Activated naive CD4-positive, alpha-beta T cell treated with anti-CD3 and anti-CD28 coated beads, Interleukin-2, amount 50 U/mL, for 72 hours (primary cell): Measurements from ENCODE around the gene DLAT. TPM values are rescaled to one million over a fixed set of nuclear protein-coding genes. Genes with fewer than 3 reads are reported as not detected.
"Not testable (repeated sequence)": the region's sequence is repeated elsewhere in the genome, so short reads cannot be mapped to it uniquely, and the experiment has no call there.

ENCODE experiments used
- ATAC-seq, 2 donors: fragments of 150-1000 bp; cut with Tn5 transposase; 2 replicates each; pipeline ENCODE4 v1.10.0; 2021; ENCODE audit warnings: mild to moderate bottlenecking in 2 of 2, moderate library complexity in 2 of 2
- DNase-seq, 2 donors: peaks; one replicate each; pipeline ENCODE4 v3.0.0; 2021 to 2022; ENCODE audit warnings: low spot score in 2 of 2
- H3K27ac Mint-ChIP-seq, 2 donors: one replicate each; pipeline ENCODE4 v1.8.0; 2022; ENCODE audit warnings: mild to moderate bottlenecking in 2 of 2, mixed read lengths in 2 of 2
- H3K36me3 Mint-ChIP-seq, 2 donors: one replicate each; pipeline ENCODE4 v1.8.0; 2022; ENCODE audit warnings: mixed read lengths in 2 of 2
- H3K9me3 Mint-ChIP-seq, 2 donors: one replicate each; pipeline ENCODE4 v1.8.0; 2022; ENCODE audit warnings: mixed read lengths in 2 of 2
- total RNA-seq, 2 donors: library from RNA; stranded (reverse); gene quantifications; one replicate each; pipeline ENCODE4 v1.2.3, GENCODE V29; 2022

DLAT gene
- total RNA-seq, 2 donors from 2014 or later = 37.4 to 46.4 TPM

DNA sequence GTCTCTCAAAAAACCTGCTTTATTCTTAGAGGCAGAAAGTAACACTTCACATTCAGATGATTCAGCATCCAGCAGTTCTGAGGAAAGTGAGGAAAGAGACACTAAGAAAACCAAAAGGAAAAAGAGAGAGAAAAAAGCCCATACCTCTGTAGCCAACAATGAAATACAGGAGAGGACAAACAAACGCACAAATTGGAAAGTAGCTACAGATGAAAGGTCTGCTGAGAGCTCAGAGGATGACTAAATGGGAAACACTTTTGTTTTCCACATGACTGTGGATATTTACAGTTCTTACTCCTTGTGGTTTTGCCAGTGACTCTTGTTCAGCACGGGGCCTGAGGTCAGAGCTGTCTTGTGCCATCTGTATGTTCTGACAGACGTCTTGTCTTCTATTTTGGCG lies 57.5 kb downstream of the DLAT start:
- DNase-seq (peak in 1 of 2 donors; percentile 28), ATAC-seq (peak; percentile 33 to 81)
- peaks cover 33 to 51% of the 10 kb centered on the region in 2 donors for H3K36me3 Mint-ChIP-seq
- no peaks in the 10 kb centered on the region for H3K9me3 Mint-ChIP-seq
- peak overlapping the region; percentile 37 to 86 for H3K27ac Mint-ChIP-seq

DNA sequence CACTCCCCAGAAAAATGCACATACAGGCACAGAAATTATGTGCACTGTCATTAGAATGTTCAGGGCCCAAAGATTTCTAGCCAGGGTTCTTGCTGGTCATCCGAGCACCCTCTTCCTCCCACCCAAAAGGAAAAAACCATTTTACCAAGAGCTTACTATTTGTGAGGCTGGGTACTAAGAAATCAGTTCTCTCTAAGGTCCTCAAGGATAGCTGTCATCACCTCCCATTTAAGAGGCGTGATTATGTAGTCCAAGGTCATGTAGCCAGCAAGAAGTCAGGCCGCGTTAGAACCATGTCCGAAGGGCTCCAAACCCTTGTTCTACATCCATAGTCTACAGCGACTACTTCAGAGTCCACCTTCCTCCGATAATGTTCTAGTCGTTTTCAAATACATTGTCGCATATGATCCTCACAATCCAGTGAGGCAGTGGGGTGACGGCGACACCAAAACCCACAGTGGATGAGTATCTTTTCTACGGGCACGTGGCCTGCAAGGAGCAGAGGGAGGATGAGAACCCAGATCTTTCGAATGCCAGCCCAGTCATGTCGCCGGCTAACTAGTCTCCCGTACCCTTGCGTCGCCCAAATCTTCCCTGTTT lies 60.7 kb downstream of the DLAT start:
- Mint-ChIP-seq H3K27ac (peak overlapping the region; percentile 97 to 99), H3K9me3 (no peaks in the 10 kb centered on the region), H3K36me3 (peaks cover 49 to 59% of the 10 kb centered on the region in 2 donors)
- peak; percentile 47 to 50 for ATAC-seq
- DNase-seq = peak; percentile 36 to 55

DNA sequence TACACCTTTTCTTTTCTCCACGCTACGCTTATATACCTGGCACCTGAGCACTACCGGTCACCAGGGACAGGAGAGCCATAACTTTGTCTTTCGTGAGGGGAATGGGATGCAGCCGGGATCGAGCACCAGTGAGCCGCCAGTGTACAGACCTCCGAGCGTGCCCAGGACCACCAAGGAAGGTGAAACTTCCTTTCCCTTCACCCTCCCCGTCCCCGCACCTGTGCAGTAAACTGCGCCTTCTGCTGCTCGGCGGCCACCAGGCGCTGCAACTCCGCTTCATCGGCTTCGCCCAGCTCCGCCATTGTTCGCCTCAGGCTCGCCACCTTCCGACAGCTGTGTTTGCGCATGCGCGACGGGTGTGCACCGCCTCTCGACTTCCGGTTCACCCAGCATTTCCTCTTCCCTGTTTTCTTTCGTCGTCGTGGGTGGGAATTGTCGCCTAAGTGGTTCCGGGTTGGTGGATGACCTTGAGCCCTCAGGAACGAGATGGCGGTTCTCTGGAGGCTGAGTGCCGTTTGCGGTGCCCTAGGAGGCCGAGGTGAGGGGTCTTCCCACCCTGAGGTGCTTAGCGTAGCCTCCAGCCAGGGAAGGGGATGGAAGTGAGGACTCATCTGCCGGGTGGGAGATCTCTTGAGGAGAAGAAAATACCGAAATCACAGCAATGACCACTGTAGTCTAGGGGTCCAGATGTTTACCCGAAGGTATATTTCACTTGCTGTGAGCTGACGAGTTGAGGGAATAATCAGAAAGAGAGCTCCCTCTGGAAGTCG lies 61.4 kb downstream of the DLAT start, which contains the start of the genes SDHD and TIMM8B:
Gene SDHD, plus strand, starts transcription at position 452 of the 770 bp plus-strand sequence. Its CDS starts 35 bp downstream, at position 487.
Gene TIMM8B, minus strand, starts transcription at position 335 of the 770 bp plus-strand sequence. Its CDS starts 33 bp downstream, at position 302.
- DNase-seq = peak; percentile 92 to 97
- ATAC-seq = peak; percentile 86 to 97
- Mint-ChIP-seq H3K36me3 (peaks cover 55 to 59% of the 10 kb centered on the region in 2 donors), H3K9me3 (no peaks in the 10 kb centered on the region), H3K27ac (peak within 1 kb of the TSS; percentile 97 to 99)

DNA sequence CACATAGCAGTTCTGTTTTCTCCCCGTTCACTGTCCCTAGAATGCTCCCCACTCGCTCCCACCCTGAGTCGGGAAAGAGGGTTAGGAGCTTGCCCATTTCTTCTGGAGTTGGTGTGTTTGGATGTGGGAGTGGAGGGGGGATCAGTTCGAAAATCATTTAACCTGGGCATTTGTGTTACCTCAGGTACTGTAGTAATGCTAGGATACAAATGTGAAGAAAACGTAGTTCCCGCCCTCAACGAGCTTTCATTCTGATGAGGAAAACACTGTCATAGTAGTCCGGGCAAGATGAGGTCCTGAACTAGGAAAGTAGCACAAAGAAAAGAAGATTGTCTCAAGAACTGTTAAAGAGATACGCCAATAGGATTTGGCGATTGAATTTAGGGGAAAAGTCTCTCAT lies 62.0 kb downstream of the DLAT start:
- H3K36me3 Mint-ChIP-seq = peaks cover 57 to 59% of the 10 kb centered on the region in 2 donors
- DNase-seq (no peak), ATAC-seq (no peak)
- H3K27ac Mint-ChIP-seq = peak overlapping the region; percentile 97 to 99
- H3K9me3 Mint-ChIP-seq = no peaks in the 10 kb centered on the region

DNA sequence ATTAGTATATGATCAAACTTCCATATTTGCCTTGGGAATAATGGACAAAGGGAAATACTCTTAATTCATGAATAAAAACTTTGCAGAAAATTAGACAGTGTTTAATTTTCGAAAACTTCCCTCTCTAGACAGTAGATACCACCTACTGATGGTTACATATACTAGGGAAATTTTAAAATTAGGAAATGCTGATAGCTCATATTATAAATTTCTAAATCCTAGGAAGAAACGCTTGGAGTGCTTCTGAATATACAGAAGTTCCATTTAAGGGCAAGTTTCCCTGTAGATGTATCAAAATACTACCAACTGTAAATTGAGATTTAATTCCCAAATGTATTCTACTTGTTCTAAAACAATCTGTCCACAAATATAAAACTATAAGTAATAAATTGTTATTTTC lies 70.1 kb downstream of the DLAT start:
- H3K9me3 Mint-ChIP-seq, DNase-seq, ATAC-seq, H3K27ac Mint-ChIP-seq: not testable (repeated sequence)
- H3K36me3 Mint-ChIP-seq = peaks cover 0 to 11% of the 10 kb centered on the region in 2 donors

DNA sequence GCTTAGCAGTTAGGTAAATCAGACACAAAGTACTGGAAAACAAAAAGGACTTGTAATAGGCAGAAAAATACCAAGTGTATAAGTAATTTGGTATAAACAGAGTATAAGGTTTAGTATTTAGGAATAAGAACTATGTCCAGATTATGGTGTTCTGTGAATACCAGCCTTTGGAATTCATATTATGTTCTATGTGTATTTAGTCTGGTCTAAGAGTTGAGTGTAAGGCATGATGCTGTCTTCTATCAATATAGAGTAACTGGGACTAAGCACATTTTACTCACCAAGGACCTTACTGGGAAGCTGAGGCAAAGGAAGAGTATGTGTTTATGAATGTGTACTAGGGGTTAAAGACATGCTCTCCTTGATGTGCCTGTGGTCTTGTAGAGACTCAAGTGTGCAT lies 71.0 kb downstream of the DLAT start:
- Mint-ChIP-seq H3K36me3 (peaks cover 0 to 6% of the 10 kb centered on the region in 2 donors), H3K27ac (peak overlapping the region in 1 of 2 donors; percentile 10), H3K9me3 (no peaks in the 10 kb centered on the region)
- no peak for DNase-seq
- no peak for ATAC-seq

DNA sequence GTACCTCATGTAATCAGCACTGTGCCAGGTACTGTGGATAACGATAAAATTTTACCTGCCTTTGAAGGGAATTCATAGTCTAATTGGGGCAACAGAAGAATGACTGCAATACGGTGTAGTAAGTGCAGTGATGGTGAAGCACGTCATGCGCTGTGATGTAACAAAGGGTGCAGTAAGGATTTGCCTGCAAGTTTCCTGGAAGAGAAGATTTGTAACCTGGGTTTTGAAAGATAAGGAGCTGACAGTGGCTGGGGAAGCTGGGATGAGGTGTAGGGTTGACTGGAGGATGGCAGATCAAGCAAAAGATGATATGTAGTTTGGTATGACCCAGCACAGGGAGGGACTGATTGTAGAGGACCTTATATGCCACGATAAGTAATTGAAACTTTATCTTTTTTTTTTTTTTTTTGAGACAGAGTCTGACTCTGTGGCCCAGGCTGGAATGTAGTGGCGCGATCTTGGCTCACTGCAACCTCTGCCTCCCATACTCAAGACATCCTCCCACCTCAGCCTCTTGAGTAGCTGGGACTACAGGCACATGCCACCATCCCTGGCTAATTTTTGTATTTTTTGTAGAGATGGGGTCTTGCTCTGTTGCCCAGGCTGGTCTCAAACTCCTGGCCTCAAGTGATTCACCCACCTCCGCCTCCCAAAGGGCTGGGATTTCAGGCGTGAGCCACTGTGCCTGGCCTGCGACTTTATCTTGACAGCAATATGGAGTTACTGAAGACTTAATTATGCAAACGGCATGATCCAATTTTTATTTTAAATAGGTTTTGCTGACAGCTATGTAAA lies 72.7 kb downstream of the DLAT start:
- H3K36me3 Mint-ChIP-seq = no peaks in the 10 kb centered on the region
- H3K9me3 Mint-ChIP-seq = no peaks in the 10 kb centered on the region
- no peak overlapping the region for H3K27ac Mint-ChIP-seq
- DNase-seq (no peak), ATAC-seq (no peak)

DNA sequence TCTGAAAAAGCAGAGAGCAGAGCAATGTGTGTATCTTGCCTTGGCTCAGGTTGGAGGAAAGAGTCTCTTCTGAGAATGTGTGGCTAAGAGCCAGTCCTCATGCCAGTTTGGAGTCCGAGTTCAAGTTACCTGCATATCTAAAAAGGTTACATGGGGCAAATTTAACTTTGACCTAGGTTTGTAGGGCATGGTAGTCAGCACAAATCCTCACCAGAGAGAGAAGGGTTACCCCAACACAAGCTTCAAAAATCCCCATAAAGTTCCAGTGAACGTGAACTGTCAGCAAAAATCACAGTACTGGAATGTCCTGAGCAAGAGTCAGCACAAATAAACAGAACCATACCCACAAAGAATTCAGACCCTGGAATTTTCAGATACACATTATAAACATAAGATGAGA lies 75.3 kb downstream of the DLAT start:
- H3K27ac Mint-ChIP-seq = no peak overlapping the region
- no peak for ATAC-seq
- no peak for DNase-seq
- no peaks in the 10 kb centered on the region for H3K9me3 Mint-ChIP-seq
- H3K36me3 Mint-ChIP-seq = no peaks in the 10 kb centered on the region

DNA sequence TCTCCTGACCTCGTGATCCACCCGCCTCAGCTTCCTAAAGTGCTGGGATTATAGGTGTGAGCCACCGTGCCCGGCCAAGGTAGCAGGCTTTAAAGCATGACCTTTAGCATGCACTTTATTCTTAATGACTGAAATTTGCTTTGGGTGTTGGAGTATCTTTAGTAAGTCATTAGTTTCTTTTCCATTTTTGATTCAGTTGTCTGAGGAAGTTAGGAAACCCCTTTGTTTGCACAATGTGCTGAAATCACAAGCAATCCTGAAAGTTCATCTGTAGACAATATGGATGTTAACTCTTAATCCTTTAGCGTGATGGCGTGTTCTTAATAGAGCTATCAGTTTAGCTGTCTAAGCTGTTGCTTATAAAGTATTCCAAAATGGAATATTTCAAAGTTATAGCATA lies 78.2 kb downstream of the DLAT start:
- Mint-ChIP-seq H3K27ac (no peak overlapping the region), H3K36me3 (no peaks in the 10 kb centered on the region), H3K9me3 (no peaks in the 10 kb centered on the region)
- no peak for DNase-seq
- no peak for ATAC-seq

DNA sequence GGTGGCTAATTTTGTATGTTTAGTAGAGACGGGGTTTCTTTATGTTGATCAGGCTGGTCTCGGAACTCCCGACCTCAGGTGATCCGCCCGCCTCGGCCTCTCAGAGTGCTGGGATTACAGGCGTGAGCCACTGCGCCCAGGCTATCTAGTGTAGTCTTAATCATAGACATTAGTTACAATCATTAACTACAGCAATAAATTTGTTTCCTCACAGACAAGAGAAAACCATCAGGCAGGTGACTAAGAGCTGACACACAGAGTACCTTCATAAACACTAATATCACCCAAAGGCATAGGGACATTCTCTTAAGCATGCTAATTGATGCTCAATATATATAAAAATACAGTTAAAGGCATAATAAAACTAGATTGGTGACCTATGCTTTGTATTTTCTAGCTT lies 80.9 kb downstream of the DLAT start:
- Mint-ChIP-seq H3K9me3 (no peaks in the 10 kb centered on the region), H3K36me3 (no peaks in the 10 kb centered on the region), H3K27ac (no peak overlapping the region)
- no peak for ATAC-seq
- no peak for DNase-seq

Other genes with a start within 250 kb of the DLAT start
- 10 to 100 TPM; 24.0 to 40.5 TPM for gene ALG9, start 153.8 kb upstream of the DLAT start, total RNA-seq
- gene FDXACB1, start 146.2 kb upstream of the DLAT start, total RNA-seq = 1 to 10 TPM; 4.9 to 5.1 TPM
- 10 to 100 TPM; 30.8 to 35.7 TPM for gene CFAP68, start 145.9 kb upstream of the DLAT start, total RNA-seq
- not detected for gene CRYAB, start 113.6 kb upstream of the DLAT start, total RNA-seq
- not detected for gene HSPB2, start 112.7 kb upstream of the DLAT start, total RNA-seq
- not detected for gene C11orf52, start 106.5 kb upstream of the DLAT start, total RNA-seq
- 10 to 100 TPM in 1 of 2 donors, 1 to 10 TPM in 1; 5.6 to 30.2 TPM for gene DIXDC1, start 88.1 kb upstream of the DLAT start, total RNA-seq
- gene PIH1D2, start 48.6 kb downstream of the DLAT start, total RNA-seq = 1 to 10 TPM; 1.2 to 2.5 TPM
- gene NKAPD1, start 48.9 kb downstream of the DLAT start, total RNA-seq = 10 to 100 TPM; 16.9 to 20.1 TPM
- 10 to 100 TPM; 33.5 to 49.4 TPM for gene TIMM8B, start 61.3 kb downstream of the DLAT start, total RNA-seq
- gene SDHD, start 61.5 kb downstream of the DLAT start, total RNA-seq = 100 to 1,000 TPM; 106 to 115 TPM
- gene IL18, start 138.7 kb downstream of the DLAT start, total RNA-seq = not detected
- under 1 TPM in 1 of 2 donors, not detected in 1; 0.29 TPM for gene TEX12, start 142.0 kb downstream of the DLAT start, total RNA-seq
- gene BCO2, start 150.1 kb downstream of the DLAT start, total RNA-seq = 1 to 10 TPM; 3.6 to 5.3 TPM
- gene PTS, start 201.0 kb downstream of the DLAT start, total RNA-seq = 10 to 100 TPM; 18.6 to 63.6 TPM
- gene PLET1, start 235.5 kb downstream of the DLAT start, total RNA-seq = not detected